ENCODE data around the gene GNG8.

GRCh38 chr19:46613525-46613924, 22.5 kb downstream of the GNG8 start:
- TF ChIP-seq CTCF (IDR thresholded peaks at IDR 0.05) (no peak), POLR2A (IDR thresholded peaks at IDR 0.05) (no peak)
